ENCODE results near the gene GBGT1. TPM values are rescaled to one million over a fixed set of nuclear protein-coding genes. Genes with fewer than 3 reads are reported as not detected.

The GBGT1 gene
- total RNA-seq, 2 experiments from 2014 or later, result 3.9 to 4.7 TPM

DNA sequence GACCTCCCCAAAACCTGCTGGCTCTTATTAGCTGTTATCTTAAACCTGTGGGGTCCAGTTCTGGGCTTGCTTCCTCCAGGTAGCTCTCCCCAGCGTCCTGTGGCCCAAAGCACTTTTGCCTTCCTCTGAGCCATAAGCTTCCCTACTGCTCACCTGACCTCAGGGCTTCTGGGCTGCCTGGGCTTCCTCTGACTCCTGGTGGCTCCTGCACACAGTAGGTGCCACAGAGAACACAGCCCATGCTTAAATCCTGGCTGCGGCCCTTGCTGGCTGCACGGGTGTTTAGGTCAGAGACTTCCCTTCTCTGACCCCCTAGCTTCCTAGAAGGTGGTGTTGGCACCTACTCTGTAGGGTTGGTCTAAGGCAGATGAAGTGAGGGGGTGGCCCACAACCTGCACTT, 45.1 kb downstream of the GBGT1 start:
- intact Hi-C loops (cut with micrococcal nuclease), result no loop called here
- Mint-ChIP-seq H3K36me3 (ENCODE audit: low read depth) (peaks cover 2% of the 10 kb centered on the region), H3K4me3 (peak overlapping the region; percentile 54), H3K27me3 (ENCODE audit: low read depth) (no peaks in the 10 kb centered on the region), H3K27ac (no peak overlapping the region), H3K9me3 (no peaks in the 10 kb centered on the region), H3K4me1 (ENCODE audit: low read depth) (peaks cover 59% of the 10 kb centered on the region)
- CTCF ChIA-PET, result interaction anchor here (0.7 to 7.2 kb wide), 3 partner anchors 18 to 97 kb away, joined by 3 to 85 read pairs (median 5); no protein-coding TSS in a partner anchor
- DNase-seq, result no peak

DNA sequence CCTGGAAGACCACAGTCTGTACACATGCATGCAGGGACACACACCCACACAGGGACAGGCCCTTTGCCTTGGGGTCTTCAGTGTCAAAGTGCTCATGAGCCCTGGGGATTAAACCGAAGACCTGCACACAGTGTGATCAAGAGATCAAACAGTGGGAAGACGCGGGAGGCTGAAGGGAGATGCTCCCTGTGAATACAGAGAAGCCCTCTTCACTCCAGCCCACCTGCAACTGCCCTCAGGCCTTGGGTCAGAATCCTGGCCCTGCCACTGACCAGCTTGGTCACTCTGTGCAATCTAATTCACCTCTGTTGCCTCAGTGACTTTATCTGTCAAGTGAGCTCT, 45.6 kb downstream of the GBGT1 start:
- H3K4me3 Mint-ChIP-seq, result no peak overlapping the region
- peaks cover 2% of the 10 kb centered on the region for H3K36me3 Mint-ChIP-seq (ENCODE audit: low read depth)
- CTCF ChIA-PET, result interaction anchor here (0.6 to 7.2 kb wide), 4 partner anchors 18 to 153 kb away, joined by 3 to 85 read pairs (median 4); no protein-coding TSS in a partner anchor
- no peak for DNase-seq
- no peaks in the 10 kb centered on the region for H3K9me3 Mint-ChIP-seq
- H3K4me1 Mint-ChIP-seq (ENCODE audit: low read depth), result peaks cover 63% of the 10 kb centered on the region
- no peak overlapping the region for H3K27ac Mint-ChIP-seq
- intact Hi-C loops (cut with micrococcal nuclease), result no loop called here
- no peaks in the 10 kb centered on the region for H3K27me3 Mint-ChIP-seq (ENCODE audit: low read depth)

DNA sequence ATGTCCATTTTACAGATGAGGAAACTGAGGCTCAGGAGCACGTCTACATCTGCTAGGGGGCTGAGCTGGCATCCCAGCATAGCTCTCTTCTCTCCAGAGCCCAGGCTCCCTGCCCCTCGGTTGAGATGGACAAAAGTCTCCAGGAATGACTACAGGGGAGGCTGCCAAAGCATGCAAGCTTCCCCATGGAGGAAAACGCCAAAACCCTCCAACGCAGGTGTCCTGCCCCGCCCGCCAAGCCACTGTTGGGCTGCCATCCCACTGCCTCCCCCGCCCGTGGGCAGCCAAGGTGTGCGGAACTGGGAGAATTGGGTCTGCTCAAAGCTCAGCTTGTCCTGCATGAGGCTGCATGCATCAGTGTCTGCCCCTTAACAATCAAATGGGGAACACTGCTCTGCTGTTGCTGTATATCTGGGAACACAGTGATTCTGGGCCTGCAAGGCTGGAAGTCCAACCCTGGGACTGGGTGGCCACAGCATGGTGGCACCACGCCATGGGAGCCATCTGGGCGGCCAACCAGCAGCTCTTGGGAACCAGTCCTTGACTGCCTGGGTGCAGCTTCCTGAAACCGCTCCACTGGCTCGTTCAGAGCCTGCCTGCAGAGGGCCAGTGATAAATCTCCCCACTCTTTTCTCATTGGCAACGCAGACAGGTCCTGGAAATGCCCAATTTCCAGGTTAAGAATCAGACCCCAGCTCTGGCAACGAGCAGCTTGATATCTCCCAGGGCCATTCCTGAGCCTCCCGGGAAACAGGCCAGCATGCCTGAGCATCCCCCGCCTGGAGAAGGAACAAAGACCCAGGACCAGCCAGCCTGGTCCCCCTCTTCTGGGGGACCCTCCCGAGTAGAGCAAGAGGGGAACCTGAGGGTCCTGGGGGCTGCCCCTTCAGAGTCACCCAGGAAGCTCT, 46.2 kb downstream of the GBGT1 start:
- Mint-ChIP-seq H3K36me3 (ENCODE audit: low read depth) (peaks cover 2% of the 10 kb centered on the region), H3K4me1 (ENCODE audit: low read depth) (peaks cover 69% of the 10 kb centered on the region), H3K27me3 (ENCODE audit: low read depth) (no peaks in the 10 kb centered on the region), H3K4me3 (no peak overlapping the region), H3K9me3 (no peaks in the 10 kb centered on the region), H3K27ac (peak overlapping the region; percentile 53)
- CTCF ChIA-PET, result interaction anchor here (0.6 to 7.2 kb wide), 4 partner anchors 8 to 153 kb away, joined by 3 to 85 read pairs (median 3); no protein-coding TSS in a partner anchor
- no peak for DNase-seq
- intact Hi-C loops (cut with micrococcal nuclease), result no loop called here

DNA sequence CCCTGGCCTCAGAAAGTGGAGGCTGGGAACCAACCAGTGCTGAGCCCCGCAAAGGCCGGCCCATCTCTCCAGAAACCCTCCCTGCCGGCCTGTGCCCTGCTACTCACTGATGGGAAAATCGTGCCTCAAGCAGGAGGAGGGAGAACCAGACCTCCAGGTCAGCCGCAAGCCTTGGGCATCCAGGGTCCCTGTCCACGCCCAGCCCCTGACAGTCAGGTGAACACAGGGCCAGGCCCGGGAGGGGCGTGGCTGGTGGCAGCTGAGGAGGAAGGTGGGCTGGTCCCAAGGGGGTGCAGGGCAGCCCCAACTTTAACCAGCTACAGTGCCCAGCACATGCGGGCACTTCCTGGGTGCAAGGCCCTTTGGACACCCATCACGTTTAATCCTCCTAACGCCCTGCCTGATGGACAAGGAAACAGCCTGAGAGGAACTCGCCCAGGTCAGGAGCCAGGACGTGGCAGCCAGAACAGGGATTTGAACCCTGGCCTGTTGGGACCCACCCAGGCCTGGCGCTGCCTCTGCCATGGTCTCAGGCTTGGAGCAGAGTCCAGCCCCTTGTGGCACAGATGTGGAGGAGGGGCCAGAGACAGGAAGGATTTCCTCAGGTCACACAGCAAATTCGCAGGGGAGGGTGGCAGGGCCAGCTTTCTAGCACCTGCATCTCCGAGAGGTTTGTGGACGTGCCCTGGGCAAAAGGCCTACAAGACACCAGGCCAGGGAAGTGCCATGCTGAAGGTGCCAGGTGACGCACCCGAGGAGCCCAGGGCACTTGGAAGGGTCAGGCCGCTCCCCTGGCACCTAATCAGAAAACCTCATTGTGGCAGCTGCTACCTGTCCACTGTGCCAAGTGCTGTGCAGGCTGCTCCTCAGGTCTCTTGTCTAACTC, 47.1 kb downstream of the GBGT1 start:
- DNase-seq, result no peak
- H3K27me3 Mint-ChIP-seq (ENCODE audit: low read depth), result no peaks in the 10 kb centered on the region
- intact Hi-C loops (cut with micrococcal nuclease), result no loop called here
- no peak overlapping the region for H3K4me3 Mint-ChIP-seq
- no peaks in the 10 kb centered on the region for H3K9me3 Mint-ChIP-seq
- H3K27ac Mint-ChIP-seq, result peak overlapping the region; percentile 13
- H3K36me3 Mint-ChIP-seq (ENCODE audit: low read depth), result peaks cover 2% of the 10 kb centered on the region
- CTCF ChIA-PET, result interaction anchor here (0.9 to 7.2 kb wide), 3 partner anchors 15 to 41 kb away, joined by 3 to 85 read pairs (median 4); no protein-coding TSS in a partner anchor
- H3K4me1 Mint-ChIP-seq (ENCODE audit: low read depth), result peaks cover 62% of the 10 kb centered on the region

DNA sequence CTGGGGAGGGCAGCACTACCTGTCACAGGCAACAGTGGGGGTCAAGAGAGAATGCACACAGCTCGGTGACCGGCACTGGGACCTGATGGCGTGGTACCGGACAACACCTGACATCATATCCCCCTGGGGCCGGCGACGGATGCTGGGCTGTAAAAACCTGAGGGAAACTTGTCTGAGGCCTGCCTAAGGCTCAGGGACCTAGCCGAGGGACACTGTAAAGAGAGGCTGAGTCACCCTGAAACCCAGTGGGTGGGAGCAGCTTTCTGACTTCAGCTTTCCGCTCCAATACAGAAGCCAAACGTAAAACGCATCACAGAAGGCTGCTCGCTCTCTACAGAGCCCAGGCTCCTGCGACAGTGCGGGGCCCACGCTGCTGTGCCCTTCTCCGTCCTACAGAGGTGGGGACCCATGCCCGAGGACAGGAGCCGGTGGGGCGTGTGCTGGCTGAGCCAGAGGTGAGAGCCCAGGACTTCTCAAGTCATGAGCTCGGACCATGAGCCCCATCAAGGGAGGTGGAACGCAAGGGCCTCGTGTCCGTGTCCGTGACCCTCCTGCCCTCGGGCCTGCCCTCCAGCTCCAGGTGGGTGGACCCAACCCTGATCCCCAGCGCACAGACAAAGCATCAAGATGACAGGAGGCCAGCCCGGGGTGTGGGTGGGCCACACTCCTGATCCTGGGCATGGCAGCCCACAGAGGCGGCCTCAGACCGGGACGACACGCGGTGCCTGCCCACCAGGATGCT, 47.9 kb downstream of the GBGT1 start:
- H3K4me3 Mint-ChIP-seq, result peak overlapping the region; percentile 19
- H3K9me3 Mint-ChIP-seq, result no peaks in the 10 kb centered on the region
- CTCF ChIA-PET, result interaction anchor here (0.5 to 7.2 kb wide), 5 partner anchors 14 to 629 kb away, joined by 3 to 85 read pairs (median 3); no protein-coding TSS in a partner anchor
- peak overlapping the region; percentile 82 for H3K27ac Mint-ChIP-seq
- peaks cover 59% of the 10 kb centered on the region for H3K4me1 Mint-ChIP-seq (ENCODE audit: low read depth)
- intact Hi-C loops (cut with micrococcal nuclease), result no loop called here
- peak; percentile 87 for DNase-seq
- no peaks in the 10 kb centered on the region for H3K27me3 Mint-ChIP-seq (ENCODE audit: low read depth)
- H3K36me3 Mint-ChIP-seq (ENCODE audit: low read depth), result peaks cover 2% of the 10 kb centered on the region

DNA sequence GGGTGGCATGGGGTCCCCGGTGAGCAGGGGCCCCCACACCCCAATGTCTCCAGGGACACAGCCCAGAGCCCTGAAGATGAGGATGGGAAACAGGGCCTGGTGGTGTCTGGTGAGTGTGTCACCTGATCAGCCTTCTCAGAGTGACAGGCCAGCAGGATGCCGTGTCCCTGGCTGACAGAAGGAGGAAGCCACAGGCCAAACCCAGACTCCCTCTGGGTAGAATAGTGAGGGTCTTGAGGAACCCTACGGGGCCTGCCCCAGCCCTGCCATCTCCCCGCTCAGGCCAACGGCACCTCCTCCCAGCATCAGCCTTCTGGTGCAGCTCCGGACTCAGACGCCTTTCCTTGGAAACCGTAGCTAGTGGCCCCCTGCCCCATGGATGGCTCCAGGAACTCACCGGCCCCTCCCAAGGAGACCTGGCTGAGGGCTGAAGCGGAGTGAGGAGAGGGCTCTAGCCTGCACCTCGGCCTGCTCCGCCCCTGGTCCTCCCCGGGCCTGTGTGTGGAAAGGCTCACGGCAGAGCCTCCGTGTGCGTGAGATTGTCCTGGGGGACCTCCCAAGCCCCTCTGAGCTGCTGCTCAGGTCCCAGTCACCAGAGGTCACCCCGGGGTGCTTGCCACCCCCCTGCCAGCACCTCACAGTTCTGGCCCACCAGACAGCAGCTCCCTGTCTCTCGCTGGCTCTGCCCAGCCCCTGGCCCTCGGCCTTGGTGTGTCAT, 48.7 kb downstream of the GBGT1 start:
- Mint-ChIP-seq H3K4me1 (ENCODE audit: low read depth) (peaks cover 61% of the 10 kb centered on the region), H3K9me3 (no peaks in the 10 kb centered on the region), H3K4me3 (no peak overlapping the region), H3K27me3 (ENCODE audit: low read depth) (no peaks in the 10 kb centered on the region), H3K36me3 (ENCODE audit: low read depth) (peaks cover 4% of the 10 kb centered on the region), H3K27ac (peak overlapping the region; percentile 82)
- CTCF ChIA-PET, result interaction anchor here (1.1 to 7.2 kb wide), 4 partner anchors 16 to 43 kb away, joined by 3 to 85 read pairs (median 3); no protein-coding TSS in a partner anchor
- intact Hi-C loops (cut with micrococcal nuclease), result no loop called here
- no peak for DNase-seq

DNA sequence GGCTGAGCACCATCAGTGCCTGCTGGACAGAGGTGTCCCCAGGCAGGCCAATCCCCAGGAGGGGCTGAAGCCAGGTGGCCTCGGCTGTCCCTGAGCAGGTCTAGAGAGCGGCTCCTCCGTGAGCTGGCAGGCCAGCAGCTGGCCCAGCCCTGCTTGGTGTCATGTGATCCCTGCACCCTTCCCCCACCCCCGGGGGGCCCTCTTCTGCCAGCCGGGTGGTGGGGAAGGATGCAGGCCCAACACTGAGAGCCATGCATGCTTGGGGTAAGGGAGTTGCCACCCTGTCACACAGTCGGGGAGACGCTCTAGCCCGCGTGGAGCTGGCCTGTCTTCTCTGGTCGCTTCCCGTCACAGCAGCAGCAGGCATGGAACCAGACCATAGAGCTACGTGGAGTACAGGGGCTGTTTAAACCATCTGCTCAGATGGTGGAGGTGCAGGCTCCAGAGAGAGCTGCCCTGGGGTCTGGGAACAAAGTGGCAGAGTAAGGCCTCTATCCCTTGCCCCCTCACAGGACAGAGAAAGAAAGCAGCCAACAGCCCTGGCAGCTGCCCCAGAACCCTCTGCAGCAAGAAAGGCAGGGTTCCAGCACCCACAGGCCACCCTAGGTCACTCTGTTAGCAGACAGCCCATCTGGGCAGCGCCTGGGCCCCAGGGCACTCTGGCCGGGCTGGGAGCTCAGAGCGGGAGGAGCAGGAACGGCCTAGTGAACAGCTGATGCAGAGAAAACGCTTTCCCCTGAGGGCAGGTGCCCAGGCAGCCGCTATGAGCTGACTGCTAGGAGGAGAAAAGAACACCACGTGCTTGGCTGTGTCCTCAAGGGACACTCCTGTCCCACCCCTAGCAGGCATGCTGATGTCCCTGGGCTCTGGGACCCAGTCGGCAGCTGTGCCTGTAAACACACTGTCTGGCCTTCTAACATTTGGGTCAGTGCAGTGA, 49.5 kb downstream of the GBGT1 start:
- Mint-ChIP-seq H3K27me3 (ENCODE audit: low read depth) (no peaks in the 10 kb centered on the region), H3K4me3 (no peak overlapping the region), H3K36me3 (ENCODE audit: low read depth) (peaks cover 10% of the 10 kb centered on the region), H3K4me1 (ENCODE audit: low read depth) (peaks cover 59% of the 10 kb centered on the region), H3K9me3 (no peaks in the 10 kb centered on the region), H3K27ac (peak overlapping the region; percentile 78)
- intact Hi-C loops (cut with micrococcal nuclease), result no loop called here
- DNase-seq, result no peak
- CTCF ChIA-PET, result interaction anchor here (1.1 to 7.2 kb wide), 3 partner anchors 17 to 31 kb away, joined by 3 to 85 read pairs (median 3); no protein-coding TSS in a partner anchor

DNA sequence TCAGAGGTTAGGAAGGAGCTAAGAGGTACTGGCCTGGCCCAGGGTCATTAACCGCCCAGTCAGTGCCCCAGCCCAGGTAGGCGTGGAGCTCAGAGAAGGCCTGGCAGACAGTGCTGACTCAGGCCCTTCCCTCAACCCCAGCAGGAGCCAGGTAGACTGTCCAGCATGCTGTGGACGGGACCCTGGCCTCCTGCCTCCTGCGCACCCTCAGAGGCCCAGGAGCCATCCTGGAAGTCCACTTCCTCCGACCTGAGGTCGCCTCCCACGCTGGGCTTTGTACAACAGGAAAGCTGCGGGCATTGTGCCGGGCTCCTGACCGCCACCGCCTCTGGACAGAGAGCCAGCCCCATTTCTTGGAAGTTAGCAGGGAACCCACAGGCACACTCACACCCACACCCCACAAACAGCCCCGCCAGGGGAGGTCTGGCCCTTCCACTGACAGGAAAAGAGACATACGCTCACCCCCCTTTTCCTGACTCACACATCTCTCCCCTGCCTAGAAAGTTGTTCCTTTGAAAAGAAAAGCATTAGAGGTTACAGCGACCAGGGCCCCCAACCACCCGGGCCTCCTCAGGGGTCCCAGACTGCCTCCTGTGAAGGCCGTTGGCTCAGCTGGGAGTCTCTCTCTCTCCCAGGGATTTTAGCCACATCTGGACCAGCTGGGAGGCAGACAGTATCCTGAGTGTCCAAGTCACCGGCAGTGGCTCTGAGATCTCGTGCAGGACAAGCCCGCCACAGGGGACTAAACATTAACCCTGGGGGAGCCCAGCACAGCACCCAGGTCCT, 50.4 kb downstream of the GBGT1 start:
- peak; percentile 55 for DNase-seq
- intact Hi-C loops (cut with micrococcal nuclease), result no loop called here
- H3K4me1 Mint-ChIP-seq (ENCODE audit: low read depth), result peaks cover 54% of the 10 kb centered on the region
- H3K9me3 Mint-ChIP-seq, result no peaks in the 10 kb centered on the region
- H3K4me3 Mint-ChIP-seq, result no peak overlapping the region
- no peaks in the 10 kb centered on the region for H3K27me3 Mint-ChIP-seq (ENCODE audit: low read depth)
- H3K27ac Mint-ChIP-seq, result peak overlapping the region; percentile 78
- CTCF ChIA-PET, result interaction anchor here (0.6 to 7.2 kb wide), 2 partner anchors 11 to 32 kb away, joined by 3 to 85 read pairs; no protein-coding TSS in a partner anchor
- peaks cover 8% of the 10 kb centered on the region for H3K36me3 Mint-ChIP-seq (ENCODE audit: low read depth)

DNA sequence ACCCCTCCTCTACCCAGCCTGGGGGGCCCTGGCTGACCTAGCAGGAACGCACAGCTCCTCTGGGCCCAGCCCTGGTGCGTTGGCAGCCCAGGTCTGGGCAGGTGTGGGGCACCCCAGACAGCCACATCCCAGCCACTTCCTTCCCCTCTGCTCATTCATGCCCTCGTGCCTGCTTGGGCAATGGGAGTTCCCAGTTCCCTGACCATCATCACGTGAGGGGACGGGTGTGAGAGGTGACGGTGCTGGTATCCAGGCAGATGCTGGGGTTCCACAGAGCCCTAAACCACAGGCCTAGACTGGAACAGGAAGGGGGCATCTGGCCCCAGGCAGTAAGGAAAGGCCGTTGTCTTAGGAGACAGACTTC, 51.1 kb downstream of the GBGT1 start:
- intact Hi-C loops (cut with micrococcal nuclease), result no loop called here
- Mint-ChIP-seq H3K4me1 (ENCODE audit: low read depth) (peaks cover 48% of the 10 kb centered on the region), H3K36me3 (ENCODE audit: low read depth) (peaks cover 10% of the 10 kb centered on the region), H3K27ac (peak overlapping the region; percentile 78), H3K9me3 (no peaks in the 10 kb centered on the region), H3K4me3 (no peak overlapping the region), H3K27me3 (ENCODE audit: low read depth) (no peaks in the 10 kb centered on the region)
- DNase-seq, result peak; percentile 31
- CTCF ChIA-PET, result no interaction called here
